ENCODE data around the gene SPON1.
"Not testable (repeated sequence)": the region's sequence is repeated elsewhere in the genome, so short reads cannot be mapped to it uniquely, and the experiment has no call there.

The SPON1 gene

DNA sequence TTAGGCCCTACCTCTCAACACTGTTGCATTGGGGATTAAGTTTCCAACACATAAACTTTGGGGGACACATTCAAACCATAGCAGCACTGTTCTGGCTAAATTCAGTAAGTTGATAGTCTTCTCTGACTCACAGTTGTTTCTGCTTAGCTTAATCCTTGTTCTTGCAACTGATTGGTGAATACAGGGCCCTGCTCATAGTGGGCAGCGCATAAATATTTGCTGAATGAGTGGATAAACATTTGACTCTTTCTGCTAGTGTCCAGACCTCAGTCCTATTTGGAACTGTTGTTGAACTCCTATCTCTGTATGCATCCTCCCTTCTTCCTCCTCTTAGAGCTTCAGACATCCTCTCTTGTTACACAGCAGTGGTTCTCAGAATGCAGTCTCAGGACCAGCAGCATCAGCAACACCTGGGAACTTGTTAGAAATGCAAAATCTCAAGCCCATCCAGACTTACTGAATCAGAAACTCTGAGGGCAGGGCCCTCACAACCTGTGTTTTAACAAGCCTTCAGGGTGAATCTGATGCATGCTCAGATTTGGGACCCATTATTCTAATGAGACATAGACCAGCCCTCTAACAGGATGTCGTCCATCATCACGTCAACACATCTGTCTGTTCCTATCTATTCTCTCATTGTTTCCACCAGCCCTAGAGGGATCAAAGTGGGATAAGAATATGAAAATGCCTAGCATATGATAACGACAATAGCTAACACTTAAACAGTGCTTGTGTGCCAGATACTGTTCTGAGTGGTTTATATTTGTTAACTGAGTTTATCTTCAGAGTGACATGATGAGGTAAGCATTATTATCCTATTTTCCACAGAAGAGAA is 22.3 kb downstream of the SPON1 start:
- DNase-seq: no peak

GRCh38 chr11:13986695-13987094 is 24.2 kb downstream of the SPON1 start:
- DNase-seq: not testable (repeated sequence)

DNA sequence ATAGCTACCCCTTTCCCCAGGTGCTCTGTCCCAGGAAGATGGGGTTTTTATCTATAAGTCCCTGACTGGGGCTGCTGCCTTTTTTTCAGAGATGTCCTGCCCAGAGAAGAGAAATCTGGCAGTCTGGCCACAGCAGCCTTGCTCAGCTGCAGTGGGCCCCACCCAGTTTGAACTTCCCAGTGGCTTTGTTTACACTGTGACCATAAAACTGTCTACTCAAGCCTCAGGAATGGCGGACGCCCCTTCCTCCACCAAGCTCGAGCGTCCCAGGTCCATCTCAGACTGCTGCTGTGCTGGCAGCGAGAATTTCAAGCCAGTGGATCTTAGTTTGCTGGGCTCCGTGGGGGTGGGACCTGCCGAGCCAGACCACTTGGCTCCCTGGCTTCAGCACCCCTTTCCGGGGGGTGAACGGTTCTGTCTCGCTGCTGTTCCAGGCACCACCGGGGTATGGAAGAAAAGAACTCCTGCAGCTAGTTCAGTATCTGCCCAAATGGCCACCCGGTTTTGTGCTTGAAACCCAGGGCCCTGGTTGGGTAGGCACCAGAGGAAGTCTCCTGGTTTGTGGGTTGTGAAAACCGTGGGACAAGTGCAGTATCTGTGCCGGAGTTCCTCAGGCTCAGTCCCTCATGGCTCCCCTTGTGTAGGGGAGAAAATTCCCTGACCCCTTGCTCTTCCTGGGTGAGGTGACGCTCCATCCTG is 29.8 kb downstream of the SPON1 start:
- not testable (repeated sequence) for DNase-seq

DNA sequence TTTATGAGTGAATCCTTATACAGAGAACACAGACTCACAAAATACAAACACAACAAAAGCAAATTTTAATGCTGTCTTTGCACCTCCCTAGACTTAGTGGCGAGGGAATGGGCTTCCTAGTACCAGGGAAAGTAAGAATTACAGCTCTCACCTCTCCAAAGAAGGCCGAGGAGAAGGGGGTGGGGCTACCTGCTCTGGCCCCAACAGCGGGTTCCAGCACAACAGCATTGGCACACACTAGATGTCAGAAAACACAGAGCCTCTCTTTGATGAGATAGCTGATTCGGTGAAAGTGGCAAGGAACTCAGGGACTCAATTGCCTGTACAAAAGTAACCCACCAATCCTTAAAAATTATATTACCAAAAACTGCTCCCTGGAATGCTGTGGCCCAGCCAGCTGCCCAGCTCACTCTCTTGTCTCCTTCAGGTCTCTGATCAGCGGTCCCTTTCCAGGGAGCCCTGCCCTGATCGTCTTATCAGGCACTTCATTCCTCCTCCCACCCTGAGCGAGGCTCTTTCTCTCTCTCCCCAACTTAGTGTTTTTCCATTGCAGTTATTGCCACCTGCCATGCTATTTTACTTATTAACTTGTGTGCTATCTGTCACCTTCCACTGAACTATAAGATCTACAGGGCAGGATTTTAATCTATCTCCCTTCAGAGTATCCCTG is 30.7 kb downstream of the SPON1 start:
- no peak for DNase-seq

DNA sequence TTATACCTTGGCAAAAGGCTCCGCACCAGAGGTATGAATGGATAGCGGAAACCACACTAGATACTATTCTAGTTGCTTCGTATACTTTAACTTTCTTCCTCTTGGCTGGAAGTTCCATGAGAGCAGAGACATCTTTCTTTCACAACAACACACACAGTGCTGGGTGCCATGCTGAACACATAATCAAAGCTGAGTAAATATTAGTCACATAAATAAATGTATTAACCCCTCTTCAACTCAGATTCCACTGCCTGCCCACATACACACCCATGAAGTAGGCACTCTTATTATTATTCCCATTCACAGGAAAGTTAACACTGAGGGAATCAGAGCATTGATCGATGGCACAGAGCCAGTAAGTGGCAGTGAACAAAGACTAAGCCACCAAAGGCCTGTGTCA is 35.4 kb downstream of the SPON1 start:
- DNase-seq: no peak

DNA sequence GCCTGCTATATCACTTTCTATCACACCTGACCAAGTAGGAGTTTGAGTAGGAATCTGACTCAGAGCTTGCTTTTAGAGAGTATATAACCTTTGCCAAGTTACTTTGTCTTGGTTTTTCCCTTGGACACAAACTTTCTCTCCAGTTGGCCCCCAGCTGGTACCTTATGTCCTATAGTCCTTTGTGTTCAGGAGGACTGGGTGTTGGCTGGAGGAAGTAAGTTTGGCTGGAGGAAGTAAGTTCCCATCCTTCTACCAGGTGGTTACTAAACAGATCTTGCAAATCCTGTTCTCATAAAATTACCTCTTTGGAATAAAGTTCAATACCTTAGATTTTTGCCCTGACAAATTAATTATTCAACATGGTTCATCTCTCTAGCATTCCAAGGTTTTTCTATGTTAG is 37.2 kb downstream of the SPON1 start:
- DNase-seq: no peak

DNA sequence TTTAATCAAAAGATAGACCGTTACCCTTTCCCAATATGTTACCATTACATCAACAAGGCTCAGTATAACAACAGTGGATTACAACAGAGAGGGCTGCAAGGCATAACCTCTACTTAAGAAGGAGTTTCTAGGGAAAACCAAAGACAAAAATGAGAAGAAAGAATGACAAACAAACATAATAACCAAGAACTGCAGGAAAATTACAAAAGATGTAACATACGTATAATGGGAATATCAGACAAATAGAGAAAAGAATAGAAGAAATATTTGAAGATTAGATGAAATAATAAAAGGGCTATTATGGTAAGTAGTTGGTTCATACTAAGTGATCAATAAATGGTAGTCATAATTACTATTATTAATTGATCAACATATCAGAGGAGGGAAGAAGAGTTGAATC is 39.1 kb downstream of the SPON1 start:
- DNase-seq: no peak

GRCh38 chr11:14007566-14007965 is 45.0 kb downstream of the SPON1 start:
- DNase-seq: no peak

DNA sequence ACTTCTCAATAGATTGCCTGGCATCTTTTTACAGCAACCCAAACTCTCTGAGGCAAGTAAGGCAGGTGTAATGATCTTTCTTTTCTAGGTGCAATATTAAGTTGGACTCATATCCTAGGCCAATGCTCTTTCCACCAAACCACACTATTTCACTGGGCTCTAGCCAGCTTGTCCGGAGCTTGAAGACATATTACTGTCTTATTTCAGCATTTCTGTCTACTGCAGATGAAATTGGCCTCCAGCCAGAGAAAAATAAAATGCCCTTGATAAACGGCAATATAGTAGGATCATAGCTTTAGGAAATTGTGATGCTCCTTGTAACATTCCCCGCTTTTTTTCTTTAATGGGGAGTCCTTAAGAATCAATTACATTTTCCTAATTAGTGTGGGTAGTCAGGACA is 48.1 kb downstream of the SPON1 start:
- no peak for DNase-seq

GRCh38 chr11:14012846-14013245 is 50.3 kb downstream of the SPON1 start:
- DNase-seq: no peak

- no peak for DNase-seq
Observed at GRCh38 chr11:14015711-14016110, 53.2 kb downstream of the SPON1 start.

DNA sequence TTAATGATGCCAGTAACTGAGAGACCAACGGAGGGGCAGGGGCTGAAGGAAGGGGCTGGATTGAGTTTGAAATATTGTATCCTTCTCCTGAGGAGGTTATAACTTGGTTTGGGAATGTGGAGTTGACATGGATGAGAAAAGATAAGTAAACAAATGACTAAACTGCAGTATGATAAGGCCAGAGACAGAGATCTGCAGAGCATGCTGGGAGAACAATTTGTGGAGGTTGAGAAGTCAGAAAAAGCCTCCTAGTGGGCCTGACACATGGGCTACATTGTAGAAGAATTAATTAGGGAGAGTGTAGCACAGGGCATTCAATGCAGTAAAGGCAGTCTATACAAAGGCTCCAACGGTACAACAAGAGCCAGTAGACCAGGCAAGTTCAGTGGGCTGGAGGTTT is 55.9 kb downstream of the SPON1 start:
- no peak for DNase-seq

GRCh38 chr11:14021738-14022137 is 59.2 kb downstream of the SPON1 start:
- no peak for DNase-seq

DNA sequence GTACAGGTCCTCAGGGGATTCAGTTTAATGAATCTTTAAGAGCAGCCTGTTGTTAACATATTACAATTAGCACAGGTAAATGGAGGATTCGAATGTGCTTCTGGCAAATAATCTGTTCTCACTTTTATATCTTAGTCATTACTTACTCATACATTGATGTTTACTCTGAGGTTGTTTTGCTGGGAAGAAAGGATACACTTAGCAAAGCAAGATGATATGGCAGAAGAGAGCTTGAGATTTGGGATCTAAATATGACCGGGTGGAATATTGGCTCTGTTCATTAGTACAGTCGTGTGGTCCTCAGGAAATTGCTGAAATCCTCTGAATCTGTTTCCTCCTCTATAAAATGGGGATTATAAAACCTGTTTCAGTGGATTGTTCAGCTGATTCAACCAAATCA is 59.7 kb downstream of the SPON1 start:
- no peak for DNase-seq

DNA sequence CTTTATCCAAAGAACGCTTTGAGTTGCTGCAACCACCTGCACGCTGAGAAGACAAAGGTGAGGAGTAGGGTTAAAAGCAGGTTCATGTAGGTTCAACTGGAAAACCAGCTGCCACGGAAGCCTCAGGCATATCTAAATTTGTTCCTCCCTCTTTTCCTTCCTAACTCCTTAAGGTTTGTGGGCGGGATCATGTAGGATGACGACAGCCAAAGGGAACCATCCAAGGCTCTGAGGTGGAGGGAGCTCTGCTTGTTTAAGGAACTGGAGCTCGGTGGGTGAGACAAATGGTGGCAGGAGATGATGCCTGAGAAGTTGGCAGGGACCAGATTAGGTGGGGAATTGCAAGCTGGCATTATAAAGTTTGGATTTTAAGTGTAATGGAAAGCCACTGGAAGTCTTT is 60.3 kb downstream of the SPON1 start:
- DNase-seq: no peak

DNA sequence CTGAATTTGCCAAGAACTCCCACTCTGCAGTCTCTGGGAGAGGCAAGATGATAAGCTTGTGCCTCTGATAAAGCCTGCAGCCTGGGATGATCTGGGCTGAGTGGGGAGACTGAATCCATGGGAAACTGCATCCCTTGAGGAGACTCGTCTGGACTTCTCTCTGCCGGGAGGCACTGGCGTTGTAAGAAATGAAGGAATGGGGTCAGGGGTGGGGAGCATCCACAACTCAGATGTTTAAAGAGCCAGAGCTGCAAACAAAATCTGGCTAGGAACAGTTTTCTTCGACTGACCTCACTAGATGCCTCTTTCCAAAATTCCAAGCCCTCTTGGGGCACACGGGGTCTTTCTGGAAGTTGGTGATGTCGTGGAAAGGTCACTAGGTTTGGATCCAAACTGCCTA is 64.4 kb downstream of the SPON1 start:
- DNase-seq: no peak

GRCh38 chr11:14027525-14027924 is 65.0 kb downstream of the SPON1 start:
- DNase-seq: no peak

- no peak for DNase-seq
Observed at GRCh38 chr11:14029440-14029839, 66.9 kb downstream of the SPON1 start.

DNA sequence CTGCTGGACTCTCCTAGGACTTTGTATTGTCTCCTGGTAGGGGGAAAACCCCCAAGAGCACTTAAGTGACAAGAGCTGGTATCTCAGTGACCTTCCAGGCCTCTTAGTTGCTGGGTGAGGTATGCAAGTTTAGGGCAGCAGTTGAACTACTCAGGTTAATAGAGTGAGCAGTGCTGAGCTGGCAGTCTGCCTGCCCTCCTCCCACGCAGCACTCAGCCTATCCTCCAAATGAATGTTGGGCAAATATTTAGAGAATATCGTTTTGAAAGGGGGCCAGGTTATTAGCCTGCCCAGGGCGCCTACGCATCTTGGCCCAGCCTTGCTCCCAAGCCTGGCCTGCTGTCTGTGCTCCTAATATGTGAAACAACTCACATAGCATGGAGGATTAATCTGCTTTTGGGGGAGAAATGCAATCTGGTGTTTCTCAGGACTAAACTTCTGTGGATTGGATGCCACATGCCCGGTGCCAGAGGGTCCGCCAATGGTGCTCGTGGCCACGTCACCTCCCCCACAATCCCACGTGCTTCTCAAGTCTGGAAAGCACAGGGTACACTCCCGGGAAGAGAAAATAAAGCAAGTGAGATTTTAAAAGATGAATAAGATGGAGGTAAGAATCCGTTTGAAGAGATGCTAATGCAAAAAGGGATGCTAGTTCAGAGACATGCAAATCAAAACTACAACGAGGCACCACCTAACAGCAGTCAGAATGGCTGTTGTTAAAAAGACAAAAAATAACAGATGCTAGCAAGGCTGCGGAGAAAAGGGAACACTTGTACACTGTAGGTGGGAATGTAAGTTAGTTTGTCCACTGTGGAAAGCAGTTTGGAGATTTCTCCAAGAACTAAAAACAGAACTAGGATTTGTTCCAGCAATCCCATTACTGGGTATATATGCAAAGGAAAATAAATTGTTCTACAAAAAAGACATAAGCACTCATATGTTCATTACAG is 67.7 kb downstream of the SPON1 start:
- no peak for DNase-seq

- DNase-seq: not testable (repeated sequence)
Observed at GRCh38 chr11:14035526-14035925, 73.0 kb downstream of the SPON1 start.

DNA sequence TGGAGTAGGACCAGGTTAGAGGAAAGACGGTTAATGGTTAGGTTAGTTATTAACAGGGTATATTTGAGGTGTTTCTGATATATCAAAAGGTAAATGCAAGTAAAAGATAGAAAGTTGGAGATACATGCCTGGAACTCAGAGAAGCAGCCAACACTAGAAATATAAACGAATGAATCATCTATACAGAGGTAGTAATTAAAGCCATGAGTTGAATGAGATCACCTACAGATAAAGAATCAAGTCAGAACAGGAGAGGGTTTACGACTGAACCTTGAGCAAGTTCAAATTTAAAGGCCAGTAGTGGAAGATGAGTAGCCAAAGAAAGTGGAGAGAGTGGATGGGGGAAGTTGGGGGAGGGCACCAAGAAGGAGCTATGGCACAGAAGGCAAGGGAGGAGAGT is 73.9 kb downstream of the SPON1 start:
- DNase-seq: no peak

- DNase-seq: no peak
Observed at GRCh38 chr11:14041040-14041439, 78.5 kb downstream of the SPON1 start.

- DNase-seq: no peak
Observed at GRCh38 chr11:14041565-14041964, 79.0 kb downstream of the SPON1 start.
